ENCODE measurements around the gene GP1BB.

DNA sequence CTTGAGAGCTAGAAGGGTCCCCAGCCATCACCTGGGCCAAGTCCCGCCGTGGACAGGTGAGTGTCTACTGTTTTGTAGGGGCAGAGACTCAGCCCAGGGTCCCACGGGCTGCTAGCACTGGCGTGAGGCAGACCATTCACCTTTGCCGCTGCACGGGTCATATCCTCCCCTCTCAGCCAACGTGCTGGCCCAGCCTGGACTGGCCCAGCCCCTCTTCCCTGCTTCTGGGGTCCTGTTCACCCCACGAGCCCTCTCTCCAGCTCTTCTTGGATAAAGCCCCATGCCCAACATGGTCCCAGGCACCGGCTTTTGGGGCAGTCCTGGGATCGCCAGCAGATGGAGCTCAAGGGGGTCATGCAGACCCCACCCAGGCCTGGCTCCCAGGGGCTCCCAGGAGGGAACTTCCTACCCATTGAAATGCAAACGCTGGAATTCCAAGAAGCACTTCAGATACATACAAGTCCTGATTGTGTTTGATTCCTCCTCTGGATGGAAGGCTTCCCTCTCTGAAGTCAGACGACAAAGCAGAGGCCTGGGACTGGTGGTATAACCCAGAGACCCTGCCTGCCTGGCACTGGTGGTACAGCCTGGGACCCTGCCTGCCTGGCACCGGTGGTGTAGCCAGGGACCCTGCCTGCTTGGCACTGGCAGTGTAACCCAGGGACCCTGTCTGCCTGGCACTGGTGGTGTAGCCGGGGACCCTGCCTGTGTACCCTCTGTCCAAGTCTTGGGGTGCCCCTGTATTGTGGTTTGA lies 18.0 kb upstream of the GP1BB start:
- TF ChIP-seq POLR2A (IDR thresholded peaks at IDR 0.05; ENCODE audit: low read length) = no peak
- no peak for TF ChIP-seq SMC3 (IDR thresholded peaks at IDR 0.05)
- no peak for TF ChIP-seq CTCF (IDR thresholded peaks at IDR 0.05)
- TF ChIP-seq CHD2 (IDR thresholded peaks at IDR 0.05; ENCODE audit: low read length, partially characterized antibody) = no peak

Data from A549 (cell line).